T-helper 1 cell (primary cell): ENCODE data around the gene HAGH.
"Not testable (repeated sequence)": the region's sequence is repeated elsewhere in the genome, so short reads cannot be mapped to it uniquely, and the experiment has no call there.

Experiments
- DNase-seq, 5 donors: peaks; one replicate each; pipeline ENCODE4 v3.0.0-alpha.2; 2012 to 2020

The HAGH gene

DNA sequence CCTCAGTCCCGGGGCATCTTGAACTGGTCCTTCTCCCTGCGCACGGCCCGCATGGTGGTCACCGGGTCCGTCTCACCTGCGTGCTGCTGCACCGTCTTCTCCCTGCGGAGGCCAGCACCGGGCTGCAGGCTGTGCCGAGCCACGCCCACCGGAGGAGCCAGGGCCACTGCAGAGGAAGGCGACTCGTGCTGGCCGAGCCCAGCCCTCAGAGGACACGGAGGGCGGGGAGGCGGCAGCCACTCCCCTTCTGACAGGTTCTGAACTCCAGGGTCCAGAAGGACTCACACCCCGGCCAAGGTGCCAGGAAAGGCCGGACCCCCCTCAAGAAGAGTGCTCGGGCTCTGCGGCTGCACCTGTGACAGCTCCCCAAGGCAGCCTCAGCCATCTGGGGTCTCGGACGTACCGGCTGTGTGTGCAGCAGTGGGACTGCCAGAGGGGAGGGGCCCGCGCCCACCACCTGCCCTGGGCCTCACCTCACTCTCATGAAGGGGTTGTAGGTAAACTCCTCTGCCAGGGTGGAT is 17.3 kb downstream of the HAGH start:
- DNase-seq = no peak

DNA sequence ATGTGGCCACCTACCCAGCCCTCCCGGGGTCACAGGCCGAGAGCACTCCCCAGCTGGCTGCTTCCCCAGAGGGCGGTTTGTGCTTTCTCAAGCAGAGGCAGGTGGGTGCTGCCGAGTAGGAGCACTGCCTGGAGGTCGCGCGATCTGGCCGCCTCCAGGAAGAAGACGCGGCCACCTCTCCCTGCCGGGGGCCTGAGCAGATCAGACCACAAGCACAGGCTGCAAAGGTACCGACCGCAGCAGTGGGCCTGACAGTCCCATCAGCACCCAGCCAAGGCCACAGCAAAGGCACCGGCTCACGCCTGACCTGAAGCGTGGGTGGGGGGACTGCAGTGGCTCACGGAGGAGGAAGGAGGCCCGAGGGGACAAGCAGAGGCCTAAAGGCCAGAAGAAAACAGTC is 17.9 kb downstream of the HAGH start:
- DNase-seq = no peak

DNA sequence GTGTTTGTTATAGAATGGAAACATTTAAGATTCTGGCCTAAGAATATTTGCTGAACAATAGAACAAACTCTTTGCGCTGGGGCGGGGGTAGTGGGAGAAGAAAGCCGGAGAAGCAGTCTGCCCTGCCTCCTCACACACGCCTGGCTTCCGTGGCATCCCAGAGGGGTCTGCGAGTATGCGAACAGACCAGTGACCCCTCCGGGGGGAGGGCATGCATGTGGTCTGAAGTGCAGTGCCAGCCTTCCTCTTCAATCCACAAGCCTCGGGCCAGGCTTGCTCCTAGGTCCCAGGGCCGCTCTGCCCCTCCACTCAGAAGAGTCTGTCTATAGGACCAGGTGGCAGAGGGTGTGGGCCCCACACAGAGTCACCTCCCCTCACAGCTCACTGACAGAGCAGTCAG is 19.0 kb downstream of the HAGH start:
- no peak for DNase-seq

DNA sequence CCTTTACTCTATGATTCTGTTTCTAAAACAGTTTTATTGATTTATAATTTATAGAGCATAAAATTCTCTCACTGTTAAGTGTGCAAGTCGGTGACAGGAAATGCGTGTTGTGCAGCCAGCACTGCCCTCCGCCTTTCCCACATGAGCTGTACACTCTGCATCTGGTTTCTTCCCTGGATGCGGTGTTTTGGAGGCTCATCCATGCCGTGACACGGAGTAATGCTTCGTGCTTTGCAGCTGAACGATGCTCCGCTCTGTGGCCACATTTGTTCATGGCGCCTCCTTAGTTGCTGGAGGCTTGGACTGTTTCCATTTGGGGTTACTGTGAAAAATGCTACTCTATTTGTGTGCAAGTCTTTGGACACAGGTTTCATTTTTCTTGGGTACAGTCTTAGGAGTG is 25.9 kb downstream of the HAGH start:
- DNase-seq = no peak

DNA sequence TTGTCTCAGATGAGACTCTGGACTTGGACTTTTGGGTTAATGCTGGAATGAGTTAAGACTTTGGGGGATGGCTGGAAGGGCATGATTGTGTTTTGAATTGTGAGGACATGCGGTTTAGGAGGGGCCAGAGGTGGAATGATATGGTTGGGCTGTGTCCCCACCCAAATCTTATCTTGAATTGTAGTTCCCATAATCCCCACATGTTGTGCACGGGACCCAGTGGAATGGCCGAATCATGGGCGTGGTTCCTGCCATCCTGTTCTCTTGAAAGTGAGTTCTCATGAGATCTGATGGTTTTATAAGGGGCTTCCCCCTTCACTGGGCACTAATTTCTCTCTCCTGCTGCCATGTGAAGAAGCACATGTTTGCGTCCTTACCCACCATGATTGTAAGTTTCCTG is 27.4 kb downstream of the HAGH start:
- DNase-seq = not testable (repeated sequence)

DNA sequence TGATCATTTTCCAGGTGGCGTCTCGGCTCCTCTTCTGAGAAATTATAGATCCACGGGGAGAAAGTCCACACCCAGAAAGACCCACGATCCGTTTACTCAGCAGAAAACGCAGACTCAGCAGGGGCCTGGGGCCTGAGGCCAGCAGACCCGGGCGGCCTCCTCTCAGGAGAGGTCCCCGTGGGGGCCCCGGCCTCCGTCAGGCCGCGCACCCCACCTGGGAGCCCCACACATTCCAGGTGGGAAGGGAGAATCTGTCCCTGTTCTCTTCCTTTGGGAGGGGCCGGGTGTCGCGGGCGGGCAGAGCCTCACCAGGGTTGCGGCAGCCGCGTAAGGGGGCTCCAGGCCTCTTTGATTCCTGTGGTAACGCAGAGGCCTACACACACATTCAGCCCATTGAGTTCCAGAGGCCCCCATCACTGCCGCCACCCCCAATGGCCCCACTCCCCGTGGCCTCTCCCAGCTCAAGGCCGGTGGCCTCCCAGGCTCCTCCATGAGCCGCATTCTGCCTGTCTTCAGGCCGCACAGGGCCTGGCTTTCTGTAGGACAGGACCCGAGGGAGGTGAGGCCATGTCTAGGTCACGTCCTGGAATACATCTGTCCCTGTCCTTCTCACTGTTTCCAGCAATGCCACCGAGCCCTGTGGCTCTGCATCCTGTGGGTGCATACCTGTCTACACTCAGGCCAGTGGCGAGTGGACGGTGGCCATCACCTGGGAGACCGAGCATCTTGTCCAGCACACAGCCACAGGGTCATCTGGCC is 31.5 kb downstream of the HAGH start:
- DNase-seq = no peak

GRCh38 chr16:1794221-1794871 is 32.3 kb downstream of the HAGH start:
- DNase-seq = peak in 1 of 5 donors; percentile 12

GRCh38 chr16:1793578-1794220 is 32.9 kb downstream of the HAGH start, which contains the start of gene IGFALS:
IGFALS (minus strand) TSS chr16:1793705; CDS start chr16:1793652, 53 bp downstream.
- DNase-seq = no peak

- DNase-seq = peak in 1 of 5 donors; percentile 9
Observed at GRCh38 chr16:1792836-1793577, 33.6 kb downstream of the HAGH start.

DNA sequence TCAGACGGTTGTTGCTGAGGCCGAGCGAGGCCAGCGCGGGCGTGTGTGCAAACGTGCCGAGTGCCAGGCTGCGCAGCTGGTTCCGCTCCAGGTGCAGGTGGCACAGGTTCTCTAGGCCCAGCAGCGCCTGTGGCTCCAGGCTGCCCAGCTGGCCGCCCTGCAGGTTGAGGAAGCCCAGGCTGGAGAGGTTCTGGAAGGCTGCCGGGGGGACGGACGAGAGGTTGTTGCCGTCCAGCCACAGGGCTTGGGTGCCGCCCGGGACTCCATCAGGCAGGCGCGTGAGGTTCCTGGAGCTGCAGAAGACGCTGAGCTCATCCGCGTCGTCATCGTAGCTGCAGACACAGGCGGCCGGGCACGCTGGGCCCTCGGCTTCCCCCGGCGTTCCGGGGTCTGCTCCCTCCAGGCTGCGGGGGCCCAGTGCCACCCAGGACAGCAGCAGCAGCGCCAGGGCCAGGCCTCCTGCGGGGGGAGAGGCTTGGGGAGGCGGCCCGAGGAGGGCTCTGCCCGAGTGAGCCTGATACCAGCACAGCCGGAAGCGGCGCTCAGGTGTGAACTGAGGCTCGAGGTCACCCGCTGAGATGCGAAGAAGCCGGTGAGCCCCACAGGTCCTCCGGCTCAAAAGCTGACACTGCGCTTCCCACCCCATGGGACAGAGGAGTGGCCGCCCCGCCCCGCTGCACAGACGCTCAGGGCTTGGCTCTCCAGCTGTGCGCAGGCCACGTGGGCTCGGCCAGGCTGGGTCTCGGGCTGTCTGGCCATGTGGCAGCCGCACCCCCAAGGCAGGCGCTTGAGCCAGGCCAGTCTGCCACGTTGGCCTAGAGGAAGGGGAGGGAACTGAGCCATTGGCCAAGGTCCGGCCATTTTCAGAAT is 34.4 kb downstream of the HAGH start:
- peak in 2 of 5 donors; percentile 1 to 11 for DNase-seq

DNA sequence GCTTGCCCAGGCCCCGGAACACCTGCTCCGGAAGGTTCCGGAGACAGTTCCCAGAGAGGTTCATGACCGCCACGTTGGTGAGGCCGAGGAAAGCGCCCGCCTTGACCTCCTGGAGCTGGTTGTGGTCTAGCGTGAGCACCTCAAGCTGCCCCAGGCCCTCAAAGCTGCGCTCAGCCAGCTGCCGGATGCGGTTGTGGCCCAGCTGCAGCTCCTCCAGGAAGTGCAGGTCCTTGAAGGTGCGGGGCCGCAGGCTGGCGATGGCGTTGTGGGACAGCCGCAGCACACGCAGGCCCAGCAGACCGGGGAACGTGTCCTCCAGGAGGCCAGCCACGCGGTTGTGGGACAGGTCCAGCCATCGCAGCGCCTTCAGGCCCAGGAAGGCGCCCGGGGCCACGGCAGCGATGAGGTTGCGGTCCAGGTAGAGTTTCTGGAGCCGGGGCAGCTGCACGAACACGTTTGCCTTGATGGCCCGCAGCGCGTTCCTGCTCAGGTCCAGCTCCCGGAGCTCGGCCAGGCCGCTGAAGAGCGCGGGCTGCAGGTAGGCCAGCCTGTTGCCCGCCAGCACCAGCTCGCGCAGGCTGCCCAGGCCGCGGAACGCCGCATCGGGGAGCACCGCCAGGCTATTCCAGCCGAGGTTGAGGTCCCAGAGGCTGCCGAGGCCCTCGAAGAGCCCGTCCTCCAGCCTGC is 35.2 kb downstream of the HAGH start:
- peak in 1 of 5 donors; percentile 9 for DNase-seq

DNA sequence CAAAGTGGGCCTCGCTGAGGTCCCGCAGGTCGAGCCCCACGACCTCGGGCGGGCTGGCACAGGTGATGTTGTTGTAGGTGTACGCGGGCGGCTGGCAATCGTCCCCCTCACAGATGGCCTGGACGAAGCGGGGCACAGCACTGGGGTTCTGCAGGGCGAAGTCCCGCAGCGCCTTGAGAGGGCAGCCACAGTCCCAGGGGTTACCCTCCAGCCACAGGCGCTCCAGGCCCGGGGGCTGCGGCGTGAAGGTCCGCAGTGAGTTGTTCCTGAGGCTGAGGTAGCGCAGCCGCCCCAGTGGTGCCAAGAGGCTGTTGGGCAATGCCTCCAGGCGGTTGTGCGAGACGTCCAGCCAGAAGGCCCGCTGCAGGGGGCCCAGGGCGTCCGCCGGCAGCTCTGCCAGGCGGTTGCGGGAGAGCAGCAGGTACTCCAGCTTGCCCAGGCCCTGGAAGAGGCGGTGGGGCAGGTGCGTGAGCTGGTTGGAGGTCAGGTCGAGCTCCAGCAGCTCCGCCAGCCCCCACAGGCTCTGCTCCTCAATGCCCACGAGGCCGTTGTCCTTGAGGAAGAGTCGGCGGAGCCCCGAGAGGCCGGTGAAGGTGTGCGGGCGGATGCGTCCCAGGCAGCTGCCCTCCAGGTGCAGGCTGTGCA is 35.9 kb downstream of the HAGH start:
- DNase-seq = peak in 1 of 5 donors; percentile 7

DNA sequence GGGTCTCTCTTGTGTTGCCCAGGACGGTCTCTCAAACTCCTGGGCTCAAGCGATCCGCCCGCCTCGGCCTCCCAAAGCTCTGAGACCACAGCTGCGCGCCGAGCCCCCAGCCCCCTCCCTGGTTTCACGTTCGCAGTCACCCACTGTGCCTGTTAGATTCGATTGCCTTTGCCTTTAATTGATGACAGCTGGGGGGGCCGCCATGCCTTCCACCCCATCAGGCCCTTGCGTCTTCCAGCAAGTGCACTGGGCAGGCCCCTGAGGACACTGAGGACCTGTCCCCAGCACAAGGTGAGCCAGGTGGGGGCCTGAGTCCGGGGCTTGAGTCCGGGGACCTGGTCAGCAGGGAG is 36.4 kb downstream of the HAGH start:
- DNase-seq = no peak

DNA sequence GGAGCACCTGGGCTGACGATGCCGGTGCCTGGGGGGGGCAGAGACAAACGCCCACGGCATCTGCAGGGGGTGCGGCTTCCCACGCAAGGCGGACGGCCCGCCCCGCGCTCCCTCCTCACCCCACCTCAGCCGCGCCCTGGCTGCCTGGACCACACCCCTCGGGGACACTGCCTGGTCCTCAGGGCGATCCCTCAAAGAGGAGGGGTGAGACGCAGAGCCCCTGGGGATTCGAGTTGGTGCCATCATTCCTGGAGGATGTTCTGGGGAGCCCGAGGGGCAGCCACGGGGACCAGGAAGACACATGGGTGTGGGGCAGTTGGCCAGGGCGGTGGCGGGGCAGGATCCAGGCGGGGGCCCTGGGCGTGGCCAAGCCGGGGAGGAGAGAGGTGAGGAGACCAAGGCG is 37.0 kb downstream of the HAGH start:
- DNase-seq = peak in 1 of 5 donors; percentile 15

DNA sequence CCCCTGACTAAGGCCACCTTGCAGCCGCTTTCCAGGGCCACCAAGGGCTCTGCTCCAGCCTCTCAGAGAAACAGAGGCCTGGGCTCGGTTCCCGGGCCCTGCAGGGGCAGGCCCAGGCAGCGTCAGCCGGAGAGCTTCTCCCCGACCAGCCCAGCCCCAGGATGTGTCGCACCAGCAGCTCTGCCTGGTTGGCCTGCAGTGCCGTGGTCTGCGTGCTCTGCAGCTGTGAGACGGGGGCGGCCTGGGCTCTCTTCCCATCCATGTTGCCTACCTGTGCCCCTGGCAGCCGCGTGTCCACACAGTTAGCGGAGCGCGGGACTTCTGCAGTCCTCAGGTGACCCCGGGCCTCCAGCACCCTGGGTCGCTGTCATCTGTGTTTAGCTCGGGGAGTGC is 37.9 kb downstream of the HAGH start:
- DNase-seq = peak in 1 of 5 donors; percentile 1

DNA sequence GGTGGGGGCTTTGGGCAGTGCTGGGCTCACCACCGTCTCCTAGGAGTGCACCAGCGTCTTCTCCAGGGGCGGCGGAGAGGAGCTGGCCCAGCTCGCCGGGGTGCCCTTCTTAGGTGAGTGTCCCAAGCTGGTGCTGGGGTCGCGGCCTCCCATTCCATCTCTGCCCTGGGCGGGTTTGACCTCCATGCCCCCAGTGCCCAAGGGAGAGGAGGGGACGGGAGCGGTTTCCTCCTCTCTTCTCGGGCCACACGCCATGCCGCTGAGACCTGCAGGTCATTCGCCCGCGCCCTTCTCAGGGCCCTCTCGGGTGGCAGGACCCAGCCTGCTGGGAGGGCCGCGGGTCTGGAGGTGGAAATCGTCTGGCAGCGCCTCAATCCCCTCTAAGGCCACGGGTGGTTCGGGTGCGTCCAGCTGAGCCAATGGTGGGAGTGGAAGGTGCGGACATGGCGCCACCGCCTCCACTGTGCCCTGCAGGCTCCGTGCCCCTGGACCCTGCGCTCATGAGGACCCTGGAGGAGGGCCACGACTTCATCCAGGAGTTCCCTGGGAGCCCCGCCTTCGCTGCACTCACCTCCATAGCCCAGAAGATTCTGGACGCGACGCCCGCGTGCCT is 38.4 kb downstream of the HAGH start:
- peak in 2 of 5 donors; percentile 4 to 6 for DNase-seq

- no peak for DNase-seq
Observed at GRCh38 chr16:1787322-1788094, 39.1 kb downstream of the HAGH start.

DNA sequence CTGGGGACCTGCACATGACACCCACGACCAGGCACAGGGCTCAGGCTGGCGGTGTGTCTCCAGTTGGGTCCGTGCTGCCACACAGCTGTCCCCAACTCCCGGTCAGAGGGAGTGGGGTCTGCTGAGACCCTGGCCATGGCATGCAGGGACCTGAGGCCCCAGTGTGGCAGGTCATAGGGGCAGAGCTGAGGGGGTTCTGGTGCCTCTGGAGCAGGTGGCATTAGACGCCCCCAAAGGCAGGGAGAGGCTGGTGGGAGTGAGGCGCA is 39.6 kb downstream of the HAGH start:
- DNase-seq = no peak

DNA sequence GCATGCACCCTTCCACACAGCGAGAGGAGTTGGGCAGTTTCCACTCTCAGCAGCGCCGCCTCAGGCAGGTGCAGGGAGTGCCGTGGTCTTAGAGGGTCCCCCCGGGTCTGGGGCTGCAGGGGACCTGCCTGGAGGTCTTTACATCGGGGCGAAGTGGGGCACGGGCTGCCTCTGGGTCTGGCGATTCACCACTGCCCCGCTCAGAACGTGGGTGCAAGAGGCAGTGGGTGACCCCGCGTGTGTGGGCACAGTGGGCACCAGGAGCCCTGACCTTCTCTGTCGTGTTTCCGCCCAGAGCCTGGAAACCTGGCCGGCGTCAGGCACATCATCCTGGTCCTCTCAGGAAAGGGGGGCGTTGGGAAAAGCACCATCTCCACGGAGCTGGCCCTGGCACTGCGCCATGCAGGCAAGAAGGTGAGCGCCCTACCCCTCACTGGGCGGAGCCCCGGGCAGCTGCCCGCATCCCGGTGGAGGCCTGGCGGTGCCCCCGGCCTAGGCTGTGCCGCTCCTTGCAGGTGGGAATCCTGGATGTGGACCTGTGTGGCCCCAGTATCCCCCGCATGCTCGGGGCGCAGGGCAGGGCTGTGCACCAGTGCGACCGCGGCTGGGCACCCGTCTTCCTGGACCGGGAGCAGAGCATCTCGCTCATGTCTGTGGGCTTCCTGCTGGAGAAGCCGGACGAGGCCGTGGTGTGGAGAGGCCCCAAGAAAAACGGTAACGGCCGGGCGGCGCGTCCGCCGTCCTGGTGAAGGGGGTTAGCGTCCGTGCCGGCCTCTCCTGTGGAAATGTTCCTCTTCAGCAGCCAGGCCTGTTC is 40.2 kb downstream of the HAGH start:
- peak in 2 of 5 donors; percentile 1 to 6 for DNase-seq
